ENCODE data around the gene SCRN1. TPM values are rescaled to one million over a fixed set of nuclear protein-coding genes. Genes with fewer than 3 reads are reported as not detected.

The SCRN1 gene
- total and polyA plus RNA-seq, 2 of the 13 experiments (the other 11 are each of a cell fraction or from before 2014, with no cell fraction given) = 43.2 to 49.8 TPM

- TF ChIP-seq PCBP2 (optimal IDR thresholded peaks at IDR 0.05; ENCODE audit: low read depth, low read length, poor library complexity, severe bottlenecking) = no peak
- TF ChIP-seq ZNF629 (CRISPR knock-in tag; conservative IDR thresholded peaks at IDR 0.05) = no peak
- TF ChIP-seq ZNF543 (CRISPR knock-in tag; IDR thresholded peaks at IDR 0.05) = no peak
- no peak for TF ChIP-seq ZFP90 (CRISPR knock-in tag; IDR thresholded peaks at IDR 0.05; ENCODE audit: borderline replicate concordance)
- no peak for TF ChIP-seq ZNF775 (CRISPR knock-in tag; IDR thresholded peaks at IDR 0.05; ENCODE audit: borderline replicate concordance)
- TF ChIP-seq, protein P1, sequence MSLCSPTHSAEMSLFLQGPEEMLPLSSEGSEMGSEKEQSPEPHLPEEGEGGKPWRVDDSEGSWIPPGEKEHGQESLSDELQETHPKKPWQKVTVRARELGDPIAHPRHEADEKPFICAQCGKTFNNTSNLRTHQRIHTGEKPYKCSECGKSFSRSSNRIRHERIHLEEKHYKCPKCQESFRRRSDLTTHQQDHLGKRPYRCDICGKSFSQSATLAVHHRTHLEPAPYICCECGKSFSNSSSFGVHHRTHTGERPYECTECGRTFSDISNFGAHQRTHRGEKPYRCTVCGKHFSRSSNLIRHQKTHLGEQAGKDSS (CRISPR knock-in tag; IDR thresholded peaks at IDR 0.05; ENCODE audit: borderline replicate concordance, low read depth) = no peak
These were observed 95.3 kb downstream of the SCRN1 start (continued) for GRCh38 chr7:29894256-29894655.

GRCh38 chr7:29893351-29893965 lies 96.1 kb downstream of the SCRN1 start:
- in situ Hi-C loops (cut with HindIII; ENCODE audit: extremely low pct_ligation_motif_present, low pct_unique_long_range_greater_than_20kb) = no loop called here
- BruUV-seq (replicated peaks) = no TSS peak
- Histone ChIP-seq H3K4me3 (replicated peaks in 1 of 3; ENCODE audit: insufficient read depth in 1 of 3, low read depth in 2 of 3, low read length in 3 of 3) (no peak overlapping the region), H3K36me3 (replicated peaks in 1 of 2; ENCODE audit: control insufficient read depth in 1 of 2, insufficient read depth in 2 of 2, low read length in 2 of 2) (no peaks in the 10 kb centered on the region), H3K9me3 (ENCODE audit: low read length) (no peaks in the 10 kb centered on the region), H3K27ac (ENCODE audit: extremely low read length, insufficient read depth, low read length) (no peak overlapping the region), H4K20me1 (ENCODE audit: insufficient read depth, low read length) (no peaks in the 10 kb centered on the region), H3K4me1 (ENCODE audit: insufficient read depth, low read length) (no peaks in the 10 kb centered on the region), H2AFZ (ENCODE audit: low read length) (no peak overlapping the region), H3K4me2 (ENCODE audit: low read depth, low read length) (no peak overlapping the region), H3K9ac (ENCODE audit: insufficient read depth, low read depth, low read length) (no peak overlapping the region), H3K27me3 (ENCODE audit: control insufficient read depth in 1 of 2, insufficient read depth in 2 of 2, low read length in 2 of 2) (peaks cover 1 to 26% of the 10 kb centered on the region in 2 experiments; a peak in 2 of 5 replicates), H3K79me2 (ENCODE audit: insufficient read depth, low read length) (no peaks in the 10 kb centered on the region)
- CTCF ChIA-PET (ENCODE audit: low intra/inter-chr PET ratio, low total read pairs) = no interaction called here
- ATAC-seq (no peak), FAIRE-seq (no peak), DNase-seq (ENCODE audit: low spot score) (no peak)
- intact Hi-C loops (cut with micrococcal nuclease; ENCODE audit: unreplicated experiment) = no loop called here
- POLR2A ChIA-PET = no interaction called here
- TF ChIP-seq MAX (IDR thresholded peaks at IDR 0.05) = no peak
- no peak for TF ChIP-seq ZFY (CRISPR knock-in tag; IDR thresholded peaks at IDR 0.05)
- no peak for TF ChIP-seq HMGXB4 (CRISPR knock-in tag; IDR thresholded peaks at IDR 0.05; ENCODE audit: borderline replicate concordance in 1 of 2, low read depth in 1 of 2)
- 33% methylated on average over 6 of the region's 6 CpGs for WGBS (ENCODE audit: low lambda C conversion rate)

Data from HepG2 (cell line).